HepG2 (cell line): ENCODE measurements around the gene POGLUT2. TPM values are rescaled to one million over a fixed set of nuclear protein-coding genes. Genes with fewer than 3 reads are reported as not detected.
A peak's percentile ranks its signal among the peaks of the same experiment; 100 is the strongest.

Source experiments
- CBX5 ChIP-seq: sonication (generic); formaldehyde crosslinking; IDR thresholded peaks from 2 replicates; pipeline ENCODE4 v1.4.0; 2020; ENCODE audit warnings: missing genetic modification reagents, borderline replicate concordance
- CEBPG ChIP-seq: IDR thresholded peaks from 2 replicates; pipeline ENCODE4 v1.6.1; 2016
- E2F2 ChIP-seq: sonication (generic); formaldehyde crosslinking; IDR thresholded peaks from 2 replicates; pipeline ENCODE4 v1.4.0; 2020; ENCODE audit warnings: missing genetic modification reagents, borderline replicate concordance
- KAT8 ChIP-seq: IDR thresholded peaks from 2 replicates; pipeline ENCODE4 v1.6.1; 2016; ENCODE audit warnings: missing genetic modification reagents, missing compliant biosample characterization
- MAF1 ChIP-seq: sonication (generic); formaldehyde crosslinking; IDR thresholded peaks from 2 replicates; pipeline ENCODE4 v1.5.0; 2020; ENCODE audit warnings: missing genetic modification reagents, borderline replicate concordance
- MEIS2 ChIP-seq: sonication (generic); formaldehyde crosslinking; IDR thresholded peaks from 2 replicates; pipeline ENCODE4 v1.9.0; 2021; ENCODE audit warnings: mild to moderate bottlenecking, missing genetic modification reagents
- NCOR1 ChIP-seq: fragments of 200-600 bp; sonication (generic); IDR thresholded peaks from 2 replicates; pipeline ENCODE4 v1.7.0; 2017; ENCODE audit warnings: antibody characterized with exemption, low read length, borderline replicate concordance
- PRDM15 ChIP-seq: sonication (generic); formaldehyde crosslinking; IDR thresholded peaks from 2 replicates; pipeline ENCODE4 v1.4.0; 2020; ENCODE audit warnings: missing genetic modification reagents
- PREB ChIP-seq: sonication (generic); formaldehyde crosslinking; IDR thresholded peaks from 2 replicates; pipeline ENCODE4 v1.4.0; 2020; ENCODE audit warnings: missing genetic modification reagents
- WIZ ChIP-seq: sonication (generic); formaldehyde crosslinking; IDR thresholded peaks from 2 replicates; pipeline ENCODE4 v1.5.1; 2020; ENCODE audit warnings: mild to moderate bottlenecking, missing genetic modification reagents
- ZEB1 ChIP-seq: IDR thresholded peaks from 2 replicates; pipeline ENCODE4 v1.6.1; 2012; ENCODE audit warnings: mild to moderate bottlenecking, low read depth, inconsistent platforms; ENCODE audit not compliant: insufficient replicate concordance
- ZFP36L1 ChIP-seq: sonication (generic); formaldehyde crosslinking; IDR thresholded peaks from 2 replicates; pipeline ENCODE4 v1.8.0; 2022; ENCODE audit warnings: mild to moderate bottlenecking, missing genetic modification reagents, moderate library complexity
- polyA plus RNA-seq, 8 experiments: library from polyadenylated mRNA; depleted of rRNA in 3 of 8; stranded (reverse) in 7 of 8; unstranded in 1 of 8; fragments of >200 nt; fragmentation: Illumina TruSeq in 4 of 8; extraction: Trizol in 4 of 8; gene quantifications; 2 replicates each; pipeline versions ENCODE4 v1.2.1 to v1.2.3, GENCODE V29; 2011 to 2016; ENCODE audit warnings: low read depth in 4 of 8, missing spikeins in 1 of 8, mixed read lengths in 1 of 8; ENCODE audit not compliant: insufficient read depth in 1 of 8
- total RNA-seq, 5 experiments: library from RNA; depleted of rRNA; stranded (reverse); fragments of >200 nt; fragmentation: Illumina TruSeq; extraction: Trizol; gene quantifications; 2 replicates each; pipeline ENCODE4 v1.2.3, GENCODE V29; 2016; ENCODE audit warnings: low read depth in 1 of 5
- TF ChIP-seq, protein P1 (sequence below): sonication (generic); formaldehyde crosslinking; IDR thresholded peaks from 2 replicates; pipeline ENCODE4 v1.9.0; 2021; ENCODE audit warnings: mild to moderate bottlenecking, missing genetic modification reagents
- TF ChIP-seq, protein P2 (sequence below): sonication (generic); formaldehyde crosslinking; IDR thresholded peaks from 2 replicates; pipeline ENCODE4 v1.5.1; 2020; ENCODE audit warnings: missing genetic modification reagents, mild to moderate bottlenecking, borderline replicate concordance

POGLUT2 gene
- total and polyA plus RNA-seq, 2 of the 13 experiments (the other 11 are each of a cell fraction or from before 2014, with no cell fraction given) = 18.0 to 26.1 TPM

DNA sequence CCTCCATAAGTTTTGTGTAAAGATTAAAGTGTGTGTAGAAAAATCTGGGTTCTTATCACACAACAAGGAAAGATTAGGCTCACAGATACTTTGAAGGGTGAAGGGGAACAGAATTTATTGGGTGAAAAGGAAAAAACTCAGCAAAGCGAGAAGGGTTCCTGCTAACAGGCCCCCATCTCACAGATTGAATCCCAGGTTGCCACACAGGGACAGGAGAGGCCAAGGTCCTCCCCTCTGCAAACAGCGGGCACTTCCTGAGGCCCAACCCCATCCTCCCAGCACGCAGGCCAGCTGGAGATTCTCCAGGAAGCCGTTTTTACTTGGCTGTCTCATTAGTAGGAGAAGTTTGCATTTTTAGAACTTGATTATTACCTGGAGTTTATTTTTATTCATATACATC, 31.9 kb upstream of the POGLUT2 start (continued):
- TF ChIP-seq E2F2 (no peak), ZEB1 (no peak), PREB (CRISPR knock-in tag) (no peak), ZFP36L1 (CRISPR knock-in tag) (no peak), MAF1 (CRISPR knock-in tag) (no peak), WIZ (CRISPR knock-in tag) (no peak), CBX5 (no peak), KAT8 (CRISPR knock-in tag) (peak; percentile 75), MEIS2 (CRISPR knock-in tag) (0 out of 2 replicates have a peak, but pooled peaks have one; percentile 47), NCOR1 (0 out of 2 replicates have a peak, but pooled peaks have one; percentile 24), PRDM15 (CRISPR knock-in tag) (no peak), CEBPG (CRISPR knock-in tag) (peak; percentile 83)
- TF ChIP-seq, protein P1, sequence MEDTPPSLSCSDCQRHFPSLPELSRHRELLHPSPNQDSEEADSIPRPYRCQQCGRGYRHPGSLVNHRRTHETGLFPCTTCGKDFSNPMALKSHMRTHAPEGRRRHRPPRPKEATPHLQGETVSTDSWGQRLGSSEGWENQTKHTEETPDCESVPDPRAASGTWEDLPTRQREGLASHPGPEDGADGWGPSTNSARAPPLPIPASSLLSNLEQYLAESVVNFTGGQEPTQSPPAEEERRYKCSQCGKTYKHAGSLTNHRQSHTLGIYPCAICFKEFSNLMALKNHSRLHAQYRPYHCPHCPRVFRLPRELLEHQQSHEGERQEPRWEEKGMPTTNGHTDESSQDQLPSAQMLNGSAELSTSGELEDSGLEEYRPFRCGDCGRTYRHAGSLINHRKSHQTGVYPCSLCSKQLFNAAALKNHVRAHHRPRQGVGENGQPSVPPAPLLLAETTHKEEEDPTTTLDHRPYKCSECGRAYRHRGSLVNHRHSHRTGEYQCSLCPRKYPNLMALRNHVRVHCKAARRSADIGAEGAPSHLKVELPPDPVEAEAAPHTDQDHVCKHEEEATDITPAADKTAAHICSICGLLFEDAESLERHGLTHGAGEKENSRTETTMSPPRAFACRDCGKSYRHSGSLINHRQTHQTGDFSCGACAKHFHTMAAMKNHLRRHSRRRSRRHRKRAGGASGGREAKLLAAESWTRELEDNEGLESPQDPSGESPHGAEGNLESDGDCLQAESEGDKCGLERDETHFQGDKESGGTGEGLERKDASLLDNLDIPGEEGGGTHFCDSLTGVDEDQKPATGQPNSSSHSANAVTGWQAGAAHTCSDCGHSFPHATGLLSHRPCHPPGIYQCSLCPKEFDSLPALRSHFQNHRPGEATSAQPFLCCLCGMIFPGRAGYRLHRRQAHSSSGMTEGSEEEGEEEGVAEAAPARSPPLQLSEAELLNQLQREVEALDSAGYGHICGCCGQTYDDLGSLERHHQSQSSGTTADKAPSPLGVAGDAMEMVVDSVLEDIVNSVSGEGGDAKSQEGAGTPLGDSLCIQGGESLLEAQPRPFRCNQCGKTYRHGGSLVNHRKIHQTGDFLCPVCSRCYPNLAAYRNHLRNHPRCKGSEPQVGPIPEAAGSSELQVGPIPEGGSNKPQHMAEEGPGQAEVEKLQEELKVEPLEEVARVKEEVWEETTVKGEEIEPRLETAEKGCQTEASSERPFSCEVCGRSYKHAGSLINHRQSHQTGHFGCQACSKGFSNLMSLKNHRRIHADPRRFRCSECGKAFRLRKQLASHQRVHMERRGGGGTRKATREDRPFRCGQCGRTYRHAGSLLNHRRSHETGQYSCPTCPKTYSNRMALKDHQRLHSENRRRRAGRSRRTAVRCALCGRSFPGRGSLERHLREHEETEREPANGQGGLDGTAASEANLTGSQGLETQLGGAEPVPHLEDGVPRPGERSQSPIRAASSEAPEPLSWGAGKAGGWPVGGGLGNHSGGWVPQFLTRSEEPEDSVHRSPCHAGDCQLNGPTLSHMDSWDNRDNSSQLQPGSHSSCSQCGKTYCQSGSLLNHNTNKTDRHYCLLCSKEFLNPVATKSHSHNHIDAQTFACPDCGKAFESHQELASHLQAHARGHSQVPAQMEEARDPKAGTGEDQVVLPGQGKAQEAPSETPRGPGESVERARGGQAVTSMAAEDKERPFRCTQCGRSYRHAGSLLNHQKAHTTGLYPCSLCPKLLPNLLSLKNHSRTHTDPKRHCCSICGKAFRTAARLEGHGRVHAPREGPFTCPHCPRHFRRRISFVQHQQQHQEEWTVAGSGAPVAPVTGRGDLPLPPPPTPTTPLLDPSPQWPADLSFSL (CRISPR knock-in tag) = no peak
- TF ChIP-seq, protein P2, sequence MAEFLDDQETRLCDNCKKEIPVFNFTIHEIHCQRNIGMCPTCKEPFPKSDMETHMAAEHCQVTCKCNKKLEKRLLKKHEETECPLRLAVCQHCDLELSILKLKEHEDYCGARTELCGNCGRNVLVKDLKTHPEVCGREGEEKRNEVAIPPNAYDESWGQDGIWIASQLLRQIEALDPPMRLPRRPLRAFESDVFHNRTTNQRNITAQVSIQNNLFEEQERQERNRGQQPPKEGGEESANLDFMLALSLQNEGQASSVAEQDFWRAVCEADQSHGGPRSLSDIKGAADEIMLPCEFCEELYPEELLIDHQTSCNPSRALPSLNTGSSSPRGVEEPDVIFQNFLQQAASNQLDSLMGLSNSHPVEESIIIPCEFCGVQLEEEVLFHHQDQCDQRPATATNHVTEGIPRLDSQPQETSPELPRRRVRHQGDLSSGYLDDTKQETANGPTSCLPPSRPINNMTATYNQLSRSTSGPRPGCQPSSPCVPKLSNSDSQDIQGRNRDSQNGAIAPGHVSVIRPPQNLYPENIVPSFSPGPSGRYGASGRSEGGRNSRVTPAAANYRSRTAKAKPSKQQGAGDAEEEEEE (CRISPR knock-in tag) = no peak
